ENCODE results near the gene GNA12. TPM values are rescaled to one million over a fixed set of nuclear protein-coding genes. Genes with fewer than 3 reads are reported as not detected.

Gene GNA12
- total RNA-seq, 1 donor from 2014 or later = 29.5 TPM

DNA sequence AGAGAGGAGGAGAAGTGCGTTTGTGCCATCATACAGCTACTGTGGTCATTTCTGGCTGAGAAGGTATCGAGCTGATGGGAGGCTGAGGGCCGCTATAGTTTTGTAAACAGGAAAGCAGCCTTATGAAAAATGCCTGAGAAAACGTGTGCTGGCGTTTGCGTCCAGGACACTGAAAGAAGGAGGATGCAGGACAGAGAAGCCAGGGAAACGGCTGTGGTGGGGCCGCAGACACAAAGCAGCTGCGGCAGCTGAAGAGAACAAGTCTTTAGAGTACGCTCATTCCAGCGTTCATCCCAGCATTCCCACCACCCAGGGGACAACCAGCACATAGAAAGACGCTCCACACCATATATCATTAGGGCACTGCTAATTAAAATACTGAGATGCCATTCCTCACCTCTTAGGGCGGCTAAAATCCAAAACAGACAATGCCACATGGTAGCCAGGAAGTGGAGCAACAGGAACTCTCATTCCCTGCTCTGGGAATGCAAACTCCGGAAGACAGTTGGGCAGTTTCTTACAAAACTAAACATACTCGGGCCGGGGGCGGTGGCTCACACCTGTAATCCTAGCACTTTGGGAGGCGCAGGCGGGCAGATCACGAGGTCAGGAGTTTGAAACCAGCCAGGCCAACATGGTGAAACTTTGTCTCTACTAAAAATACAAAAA lies 18.4 kb downstream of the GNA12 start:
- intact Hi-C loops (cut with DNase I) = no loop called here
- TF ChIP-seq POLR2A (IDR thresholded peaks at IDR 0.05) (no peak), CTCF (IDR thresholded peaks at IDR 0.05) (no peak), POLR2AphosphoS5 (IDR thresholded peaks at IDR 0.05; ENCODE audit: insufficient read depth in 1 of 2, low read depth in 1 of 2) (no peak)
- no peak overlapping the region for H3K4me3 ChIP-seq
- H3K27me3 ChIP-seq = no peaks in the 10 kb centered on the region
- H3K36me3 ChIP-seq = no peaks in the 10 kb centered on the region
- DNase-seq (ENCODE audit: extremely low spot score in 2 of 2) = no peak
- H3K27ac ChIP-seq = no peak overlapping the region
- H3K9me3 ChIP-seq = no peaks in the 10 kb centered on the region
- H3K4me1 ChIP-seq = peaks cover 53% of the 10 kb centered on the region

DNA sequence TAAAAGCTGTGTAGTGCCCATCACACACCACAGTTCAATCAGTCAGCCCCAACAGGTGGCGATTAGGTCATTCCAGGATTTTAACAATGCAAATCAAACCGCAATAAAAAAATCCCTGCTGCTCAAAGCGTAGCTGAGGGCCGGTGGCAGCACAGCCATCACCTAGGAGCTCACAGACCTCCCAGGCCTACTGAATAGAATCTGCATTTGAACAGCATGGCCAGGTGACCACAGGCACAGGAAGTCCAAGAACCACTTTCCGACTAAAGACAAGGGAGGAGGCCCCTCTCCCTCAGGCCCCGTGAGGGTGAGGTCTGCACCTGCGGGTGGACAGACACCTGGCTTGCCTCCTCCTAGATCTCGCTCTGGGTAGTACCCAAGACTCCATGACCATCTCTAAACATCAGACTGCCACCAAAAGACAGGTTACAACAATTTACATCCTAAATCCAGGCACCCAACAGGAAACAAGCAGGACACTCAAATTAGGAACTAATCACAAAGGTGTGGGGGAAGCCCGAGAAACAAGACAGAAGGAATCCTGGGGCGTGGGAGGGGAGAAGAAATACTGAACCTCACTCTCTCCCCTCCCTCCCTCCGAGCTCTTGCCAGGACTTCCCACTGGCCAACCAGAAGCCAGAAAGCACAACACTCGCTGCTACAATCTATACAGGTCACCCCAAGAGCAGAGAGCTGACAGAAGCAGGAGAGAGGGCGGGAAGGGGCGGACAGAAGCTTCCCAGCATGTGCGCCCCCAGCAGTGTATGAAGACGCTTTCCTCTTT lies 19.2 kb downstream of the GNA12 start:
- Histone ChIP-seq H3K4me1 (peaks cover 54% of the 10 kb centered on the region), H3K9me3 (no peaks in the 10 kb centered on the region), H3K27ac (no peak overlapping the region), H3K4me3 (no peak overlapping the region), H3K27me3 (no peaks in the 10 kb centered on the region), H3K36me3 (no peaks in the 10 kb centered on the region)
- intact Hi-C loops (cut with DNase I) = no loop called here
- DNase-seq (ENCODE audit: extremely low spot score in 2 of 2) = no peak
- TF ChIP-seq CTCF (IDR thresholded peaks at IDR 0.05) = no peak
- no peak for TF ChIP-seq POLR2AphosphoS5 (IDR thresholded peaks at IDR 0.05; ENCODE audit: insufficient read depth in 1 of 2, low read depth in 1 of 2)
- TF ChIP-seq POLR2A (IDR thresholded peaks at IDR 0.05) = no peak

- intact Hi-C loops (cut with DNase I) = no loop called here
- H3K4me3 ChIP-seq = no peak overlapping the region
- TF ChIP-seq POLR2AphosphoS5 (IDR thresholded peaks at IDR 0.05; ENCODE audit: insufficient read depth in 1 of 2, low read depth in 1 of 2) = no peak
- TF ChIP-seq POLR2A (IDR thresholded peaks at IDR 0.05) = no peak
- TF ChIP-seq CTCF (IDR thresholded peaks at IDR 0.05) = no peak
- no peaks in the 10 kb centered on the region for H3K9me3 ChIP-seq
- peaks cover 61% of the 10 kb centered on the region for H3K4me1 ChIP-seq
- no peak overlapping the region for H3K27ac ChIP-seq
- no peak for DNase-seq (ENCODE audit: extremely low spot score in 2 of 2)
- no peaks in the 10 kb centered on the region for H3K36me3 ChIP-seq
- no peaks in the 10 kb centered on the region for H3K27me3 ChIP-seq
These were observed 20.0 kb downstream of the GNA12 start for GRCh38 chr7:2824026-2824677.

DNA sequence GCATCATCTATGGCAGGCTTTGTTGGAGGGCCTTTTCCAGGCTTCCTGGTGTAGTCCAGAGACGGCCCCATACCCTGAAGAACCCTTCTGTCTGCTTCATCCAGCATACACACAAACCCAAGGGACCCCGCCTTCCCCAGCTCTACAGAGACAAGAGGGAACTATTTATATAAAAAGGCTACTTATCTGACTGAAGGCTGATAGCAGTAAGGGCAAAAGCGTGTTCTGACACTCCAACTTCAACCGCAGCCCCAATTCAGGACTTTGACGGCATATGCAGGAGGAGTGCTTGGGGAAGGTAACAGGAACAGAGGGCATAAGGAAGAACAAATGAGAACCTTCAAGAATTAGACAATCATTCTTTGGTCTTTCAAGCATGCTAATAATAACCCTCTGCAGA lies 21.0 kb downstream of the GNA12 start:
- H3K27me3 ChIP-seq = no peaks in the 10 kb centered on the region
- TF ChIP-seq POLR2A (IDR thresholded peaks at IDR 0.05) (no peak), POLR2AphosphoS5 (IDR thresholded peaks at IDR 0.05; ENCODE audit: insufficient read depth in 1 of 2, low read depth in 1 of 2) (no peak), CTCF (IDR thresholded peaks at IDR 0.05) (no peak)
- H3K4me1 ChIP-seq = peaks cover 71% of the 10 kb centered on the region
- intact Hi-C loops (cut with DNase I) = no loop called here
- H3K27ac ChIP-seq = peak overlapping the region; percentile 37
- H3K9me3 ChIP-seq = no peaks in the 10 kb centered on the region
- H3K4me3 ChIP-seq = no peak overlapping the region
- H3K36me3 ChIP-seq = no peaks in the 10 kb centered on the region
- no peak for DNase-seq (ENCODE audit: extremely low spot score in 2 of 2)

All from vagina (tissue), 2 donors.